HG02642 (cell line): ENCODE data around the gene SYCP2L.
"Not testable (repeated sequence)": the region's sequence is repeated elsewhere in the genome, so short reads cannot be mapped to it uniquely, and the experiment has no call there.

ENCODE experiments used
- ATAC-seq: cut with Tn5 transposase; IDR thresholded peaks from one replicate; pipeline ENCODE4 v1.9.1; 2021; ENCODE audit warnings: mild to moderate bottlenecking; ENCODE audit not compliant: unreplicated experiment, poor library complexity

The SYCP2L gene

DNA sequence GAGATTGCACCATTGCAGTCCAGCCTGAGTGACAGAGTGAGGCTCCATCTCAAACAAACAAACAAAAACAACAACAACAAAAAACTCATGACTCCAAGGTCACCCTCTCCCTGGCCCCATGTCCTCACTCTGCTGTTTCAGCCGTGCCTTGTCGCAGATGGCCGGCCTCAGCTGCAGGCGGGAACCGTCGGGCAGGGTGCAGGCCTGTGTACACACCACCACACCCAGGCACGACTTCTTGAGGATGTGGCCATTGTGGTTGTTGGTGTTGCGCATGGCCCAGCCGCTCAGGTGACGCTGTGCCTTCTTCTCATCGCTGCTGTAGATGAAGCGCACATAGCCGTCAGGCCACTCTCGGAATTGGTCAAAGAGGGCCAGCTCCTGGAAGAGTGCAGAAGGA lies 9.8 kb upstream of the SYCP2L start:
- no peak for ATAC-seq

GRCh38 chr6:10877871-10878270 lies 9.0 kb upstream of the SYCP2L start:
- no peak for ATAC-seq

DNA sequence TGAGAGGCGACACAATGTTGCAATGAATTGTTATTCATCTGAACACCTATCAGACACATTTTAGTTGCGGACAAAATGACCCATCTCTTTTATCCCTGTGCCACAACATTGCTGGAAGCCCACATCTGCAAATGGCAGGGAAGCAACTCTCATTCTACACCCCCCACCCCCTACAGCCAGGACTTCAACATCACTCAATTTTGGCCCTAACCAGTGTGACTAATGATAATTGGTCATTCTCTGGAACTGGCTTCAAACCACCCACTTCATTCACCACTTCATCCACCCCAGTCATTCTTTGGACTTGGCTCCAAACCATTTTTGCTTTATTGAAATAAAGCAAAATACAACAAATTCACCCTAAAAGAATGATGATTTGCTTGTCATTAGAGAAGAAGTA lies 6.5 kb upstream of the SYCP2L start:
- ATAC-seq, result no peak

DNA sequence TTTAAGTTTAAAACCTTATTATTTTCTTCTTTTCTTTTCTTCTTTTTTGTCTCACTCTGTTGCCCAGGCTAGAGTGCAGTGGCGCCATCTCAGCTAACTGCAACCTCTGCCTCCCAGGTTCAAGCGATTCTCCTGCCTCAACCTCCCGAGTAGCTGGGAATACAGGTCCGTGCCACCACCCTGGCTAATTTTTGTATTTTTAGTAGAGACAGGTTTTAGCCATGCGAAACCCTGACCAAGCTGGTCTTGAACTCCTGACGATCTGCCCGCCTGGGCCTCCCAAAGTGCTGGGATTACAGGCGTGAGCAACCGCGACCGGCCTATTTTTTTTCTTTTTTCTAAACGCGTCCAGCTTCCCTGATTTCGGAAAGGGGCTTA lies 4.6 kb upstream of the SYCP2L start:
- ATAC-seq, result not testable (repeated sequence)

DNA sequence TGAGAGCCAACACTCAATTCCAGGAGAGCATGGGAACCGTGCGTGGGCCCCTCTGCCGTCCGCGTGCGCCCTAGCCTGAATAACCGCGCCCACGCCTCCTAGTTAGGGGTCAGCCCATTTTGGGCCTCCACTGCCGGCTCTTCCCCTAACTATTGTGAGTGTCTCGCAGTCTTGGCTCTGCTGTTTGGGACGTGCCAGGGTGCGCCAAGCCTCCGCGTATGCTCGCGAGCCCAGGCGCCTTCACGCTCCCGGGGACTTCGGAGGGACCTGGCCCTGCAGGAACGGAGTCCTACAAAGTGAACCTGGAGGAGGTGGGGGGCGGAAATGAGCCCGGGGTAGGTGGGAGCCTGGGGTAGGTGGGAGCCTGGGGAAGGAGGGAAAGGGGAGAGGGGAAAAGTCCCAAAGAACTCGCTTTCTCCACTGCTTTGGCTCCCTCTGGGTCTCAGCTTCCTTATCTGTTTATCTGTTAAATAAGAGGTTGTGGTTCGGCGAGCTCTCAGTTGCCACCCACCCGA lies 4.1 kb upstream of the SYCP2L start:
- ATAC-seq, result no peak

- ATAC-seq, result no peak
These were observed 3.3 kb upstream of the SYCP2L start for GRCh38 chr6:10883312-10884244.

DNA sequence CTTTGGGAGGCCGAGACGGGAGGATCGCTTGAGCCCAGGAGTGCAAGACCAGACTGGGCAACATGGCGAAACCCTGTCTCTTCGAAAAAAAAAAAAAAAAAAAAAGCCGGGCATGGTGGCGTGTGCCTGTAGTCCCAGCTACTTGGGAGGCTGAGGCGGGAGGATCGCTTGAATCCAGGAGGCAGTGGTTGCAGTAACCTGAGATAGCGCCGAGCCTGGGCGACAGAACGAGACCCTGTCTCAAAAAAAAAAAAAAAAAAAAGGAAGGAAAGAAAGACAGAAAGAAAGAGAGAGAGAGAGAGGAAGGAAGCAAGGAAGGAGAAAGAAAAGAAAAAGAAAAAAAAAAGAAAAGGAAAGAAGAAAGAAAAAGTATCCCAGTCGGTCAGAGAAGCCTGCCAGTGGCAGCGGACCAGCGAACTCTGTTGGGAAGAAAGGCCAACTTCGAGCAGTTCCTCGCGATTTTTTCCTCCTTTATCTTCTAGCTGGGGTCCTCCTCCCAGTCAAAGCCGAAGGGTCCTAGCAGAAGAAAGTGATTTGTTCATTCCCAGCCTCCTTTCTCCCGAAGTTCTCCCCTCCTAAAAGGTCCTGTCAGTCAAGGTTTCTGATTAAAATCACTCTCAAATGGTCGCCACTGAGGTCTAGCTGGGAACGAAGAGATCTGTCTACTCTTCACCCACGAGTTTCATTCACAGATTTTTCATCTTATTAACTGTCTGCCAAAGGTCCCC lies 2.4 kb upstream of the SYCP2L start:
- ATAC-seq, result no peak

DNA sequence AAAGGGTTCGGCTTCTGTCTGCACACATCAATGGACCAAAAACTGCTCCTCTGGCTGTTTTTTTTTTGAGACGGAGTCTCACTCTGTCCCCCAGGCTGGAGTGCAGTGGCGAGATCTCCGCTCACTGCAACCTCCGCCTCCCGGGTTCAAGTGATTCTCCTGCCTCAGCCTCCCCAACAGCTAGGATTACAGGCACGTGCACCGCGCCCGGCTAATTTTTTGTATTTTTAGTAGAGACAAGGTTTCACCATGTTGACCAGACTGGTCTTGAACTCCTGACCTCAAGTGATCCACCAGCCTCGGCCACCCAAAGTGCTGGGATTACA lies 524 bp upstream of the SYCP2L start:
- not testable (repeated sequence) for ATAC-seq

GRCh38 chr6:10890151-10890550 lies 3.3 kb downstream of the SYCP2L start:
- ATAC-seq, result no peak

GRCh38 chr6:10891960-10892359 lies 5.1 kb downstream of the SYCP2L start:
- ATAC-seq, result no peak

DNA sequence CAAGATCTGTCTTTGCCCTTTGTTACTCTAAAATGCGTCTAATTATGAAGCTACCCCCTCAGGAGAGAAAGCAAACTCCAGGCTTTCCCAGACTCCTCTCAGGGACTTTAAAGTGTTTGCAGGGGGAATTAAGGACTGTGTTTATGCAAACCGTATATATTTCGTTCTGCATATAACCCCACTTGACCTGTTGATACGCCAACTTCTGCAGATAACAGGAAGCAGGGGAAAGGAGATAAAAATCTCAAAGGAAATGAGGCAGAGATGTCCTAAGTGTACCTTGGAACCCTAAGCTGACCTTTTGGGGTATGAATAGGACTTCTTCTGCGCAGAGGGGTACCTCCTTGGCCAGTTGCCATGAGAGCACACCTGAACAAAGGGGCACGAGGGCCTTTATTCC lies 8.1 kb downstream of the SYCP2L start:
- ATAC-seq, result no peak

GRCh38 chr6:10896691-10897090 lies 9.8 kb downstream of the SYCP2L start:
- no peak for ATAC-seq

DNA sequence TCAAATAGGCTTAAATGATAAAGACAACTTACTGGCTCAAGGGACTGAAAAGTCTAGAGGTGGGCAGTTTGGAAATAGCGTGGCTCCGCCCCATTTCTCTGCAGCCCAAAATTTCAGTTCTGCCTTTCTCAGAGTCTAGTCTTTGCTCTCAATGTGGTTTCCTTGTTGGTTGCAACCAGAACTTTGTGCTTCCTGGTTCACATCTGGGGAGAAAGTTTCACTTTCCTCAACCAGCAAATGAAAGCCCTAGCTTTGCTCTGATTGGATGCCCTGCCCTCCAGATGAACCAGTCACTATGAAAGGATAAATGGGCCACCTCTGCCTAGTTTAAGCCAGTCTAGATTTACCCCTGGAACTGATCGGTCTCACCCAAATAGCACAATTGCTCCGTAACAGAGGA lies 14.9 kb downstream of the SYCP2L start:
- ATAC-seq, result peak; percentile 92

DNA sequence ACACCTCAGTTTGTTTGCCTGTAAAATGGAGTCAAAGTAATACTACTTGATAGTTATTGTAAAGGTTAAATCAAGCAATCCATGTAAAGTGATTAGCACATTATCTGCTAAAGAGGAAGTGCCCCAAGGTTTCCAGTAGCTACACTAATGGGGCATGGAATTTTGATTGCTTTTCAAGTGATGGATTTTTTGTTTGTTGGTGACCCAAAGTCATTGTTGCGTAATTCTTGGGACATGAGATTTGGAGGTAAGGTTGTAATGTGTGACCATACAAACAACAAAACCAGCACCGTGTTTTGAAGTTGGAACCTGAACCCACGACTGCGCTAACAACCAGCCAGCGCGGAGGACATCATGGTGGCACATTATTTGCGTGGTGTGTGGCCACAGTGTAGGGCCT lies 17.2 kb downstream of the SYCP2L start:
- ATAC-seq, result no peak

GRCh38 chr6:10908228-10908627 lies 21.4 kb downstream of the SYCP2L start:
- ATAC-seq, result no peak

DNA sequence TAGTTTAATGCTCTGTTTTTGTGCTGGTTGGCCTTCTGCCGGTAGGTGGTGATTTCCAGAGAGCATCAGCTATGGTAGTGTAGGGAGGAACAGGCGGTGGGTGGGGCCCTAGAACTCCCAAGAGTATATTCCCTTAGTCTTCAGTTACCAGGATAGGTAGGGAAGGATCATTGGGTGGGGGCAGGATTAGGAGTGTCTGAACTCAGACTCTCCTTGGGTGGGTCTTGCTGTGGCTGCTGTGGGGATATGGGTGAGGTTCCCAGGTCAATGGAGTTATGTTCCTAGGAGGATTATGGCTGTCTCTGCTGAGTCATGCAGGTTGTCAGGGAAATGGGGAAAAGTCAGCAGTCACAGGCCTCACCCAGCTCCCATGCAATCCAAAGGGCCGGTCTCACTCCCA lies 32.7 kb downstream of the SYCP2L start:
- ATAC-seq, result not testable (repeated sequence)

DNA sequence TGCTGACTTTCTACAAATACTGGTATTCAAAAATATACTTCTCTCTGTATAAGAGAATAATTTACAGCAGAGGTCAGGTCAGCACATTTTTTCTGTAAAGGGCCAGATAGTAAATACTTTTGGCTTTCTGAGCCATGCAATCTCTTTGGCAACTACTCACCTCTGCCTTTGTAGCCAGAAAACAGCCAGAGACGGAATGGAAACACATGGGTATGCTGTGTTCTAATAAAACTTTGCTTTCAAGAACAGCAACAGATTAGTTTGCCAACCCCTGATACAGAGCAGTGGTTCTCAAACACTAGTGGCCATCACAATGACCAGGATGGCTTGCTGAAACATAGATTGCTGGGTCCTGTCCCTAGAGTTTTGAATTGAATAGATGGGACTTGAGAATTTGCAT lies 46.3 kb downstream of the SYCP2L start:
- ATAC-seq, result no peak

- ATAC-seq, result no peak
These were observed 53.0 kb downstream of the SYCP2L start for GRCh38 chr6:10939840-10940239.

DNA sequence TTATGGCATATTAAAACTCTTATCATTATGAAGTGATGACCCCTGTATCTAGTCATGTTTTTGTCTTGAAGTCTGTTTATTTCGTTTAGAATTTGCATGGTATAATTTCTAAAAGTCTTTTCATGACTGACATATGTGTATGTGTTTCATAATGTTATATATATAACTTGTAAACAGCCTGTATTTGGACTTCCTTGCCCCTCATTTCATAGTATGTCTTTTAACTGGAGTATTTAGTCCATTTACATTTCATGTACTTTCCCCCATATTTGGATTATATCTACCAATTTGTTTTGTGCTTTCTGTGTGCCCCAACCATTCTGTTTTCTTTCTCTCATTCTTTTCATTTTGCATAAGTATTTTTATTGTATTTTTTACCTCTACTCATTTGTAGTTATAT lies 59.0 kb downstream of the SYCP2L start:
- no peak for ATAC-seq

- ATAC-seq, result no peak
These were observed 61.1 kb downstream of the SYCP2L start for GRCh38 chr6:10947966-10948365.
